NCI-H128 (cell line): ENCODE results near the gene FMNL3.
A peak's percentile ranks its signal among the peaks of the same experiment; 100 is the strongest.
"Not testable (repeated sequence)": the region's sequence is repeated elsewhere in the genome, so short reads cannot be mapped to it uniquely, and the experiment has no call there.

Experiments
- DNase-seq: peaks from one replicate; lab custom pipeline; 2025; ENCODE audit not compliant: unreplicated experiment; lab: John Stamatoyannopoulos, UW

FMNL3 gene, protein sequence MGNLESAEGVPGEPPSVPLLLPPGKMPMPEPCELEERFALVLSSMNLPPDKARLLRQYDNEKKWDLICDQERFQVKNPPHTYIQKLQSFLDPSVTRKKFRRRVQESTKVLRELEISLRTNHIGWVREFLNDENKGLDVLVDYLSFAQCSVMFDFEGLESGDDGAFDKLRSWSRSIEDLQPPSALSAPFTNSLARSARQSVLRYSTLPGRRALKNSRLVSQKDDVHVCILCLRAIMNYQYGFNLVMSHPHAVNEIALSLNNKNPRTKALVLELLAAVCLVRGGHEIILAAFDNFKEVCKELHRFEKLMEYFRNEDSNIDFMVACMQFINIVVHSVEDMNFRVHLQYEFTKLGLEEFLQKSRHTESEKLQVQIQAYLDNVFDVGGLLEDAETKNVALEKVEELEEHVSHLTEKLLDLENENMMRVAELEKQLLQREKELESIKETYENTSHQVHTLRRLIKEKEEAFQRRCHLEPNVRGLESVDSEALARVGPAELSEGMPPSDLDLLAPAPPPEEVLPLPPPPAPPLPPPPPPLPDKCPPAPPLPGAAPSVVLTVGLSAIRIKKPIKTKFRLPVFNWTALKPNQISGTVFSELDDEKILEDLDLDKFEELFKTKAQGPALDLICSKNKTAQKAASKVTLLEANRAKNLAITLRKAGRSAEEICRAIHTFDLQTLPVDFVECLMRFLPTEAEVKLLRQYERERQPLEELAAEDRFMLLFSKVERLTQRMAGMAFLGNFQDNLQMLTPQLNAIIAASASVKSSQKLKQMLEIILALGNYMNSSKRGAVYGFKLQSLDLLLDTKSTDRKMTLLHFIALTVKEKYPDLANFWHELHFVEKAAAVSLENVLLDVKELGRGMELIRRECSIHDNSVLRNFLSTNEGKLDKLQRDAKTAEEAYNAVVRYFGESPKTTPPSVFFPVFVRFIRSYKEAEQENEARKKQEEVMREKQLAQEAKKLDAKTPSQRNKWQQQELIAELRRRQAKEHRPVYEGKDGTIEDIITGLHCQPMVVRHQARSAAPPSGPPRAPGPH

DNA sequence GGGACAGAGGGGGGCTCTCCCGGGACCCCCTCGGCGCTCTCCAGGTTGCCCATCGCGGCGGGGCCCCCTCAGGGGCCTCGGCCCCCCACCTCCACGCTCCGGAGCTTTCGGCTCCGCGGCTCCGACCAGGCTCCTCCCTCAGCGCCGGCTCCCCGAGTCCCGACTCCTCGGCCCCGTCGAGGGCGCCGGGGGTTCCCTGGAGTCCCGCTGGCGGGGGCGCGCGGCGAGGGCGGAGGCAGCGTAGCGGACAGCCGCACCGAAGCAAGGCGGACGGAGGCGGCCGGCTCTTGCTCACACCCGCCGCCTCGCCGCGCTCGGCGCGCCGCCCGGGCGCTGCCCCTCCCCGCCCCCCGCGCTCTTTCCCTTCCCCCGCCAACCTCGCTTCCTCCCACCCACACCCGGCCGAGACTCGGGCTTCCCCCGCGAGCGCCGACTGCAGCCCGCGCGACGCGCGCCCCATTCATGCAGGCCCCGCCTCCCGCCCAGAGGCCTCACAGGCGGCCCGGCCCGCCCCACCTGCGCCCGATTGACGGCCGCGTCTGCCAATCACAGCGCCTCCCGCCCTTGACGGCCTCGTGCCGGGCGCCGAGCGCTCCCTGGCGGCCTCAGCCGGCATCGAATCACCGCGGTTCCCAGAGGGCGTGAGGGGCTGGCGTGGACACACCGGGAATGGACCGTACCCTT is at the start of gene FMNL3:
Gene FMNL3 (minus strand): TSS at position 278 of the 684 bp plus-strand sequence. CDS start 225 bp downstream, at position 53.
- DNase-seq, result peak; percentile 96

DNA sequence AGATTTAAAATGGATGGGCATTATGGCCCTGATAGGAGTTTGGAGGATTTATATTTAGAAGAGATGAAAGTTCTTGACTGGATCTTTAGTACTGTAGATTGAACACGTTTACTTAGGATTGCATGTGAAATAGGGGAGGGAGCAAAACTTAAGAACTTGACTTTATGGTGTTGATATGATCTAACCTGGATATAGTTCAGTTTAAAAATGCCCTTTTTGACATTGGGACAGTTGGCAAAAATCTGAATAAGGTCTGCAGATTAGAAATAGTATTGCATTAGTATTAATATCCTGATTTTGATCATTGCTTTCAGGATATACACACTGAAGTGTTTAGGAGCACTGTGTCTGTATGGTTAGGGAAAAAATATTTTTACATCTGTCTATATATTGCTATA is 43.8 kb upstream of the FMNL3 start:
- no peak for DNase-seq

GRCh38 chr12:49750027-49750995 is 43.1 kb upstream of the FMNL3 start:
- no peak for DNase-seq

- no peak for DNase-seq
Measured at GRCh38 chr12:49748800-49749199, 41.6 kb upstream of the FMNL3 start.

DNA sequence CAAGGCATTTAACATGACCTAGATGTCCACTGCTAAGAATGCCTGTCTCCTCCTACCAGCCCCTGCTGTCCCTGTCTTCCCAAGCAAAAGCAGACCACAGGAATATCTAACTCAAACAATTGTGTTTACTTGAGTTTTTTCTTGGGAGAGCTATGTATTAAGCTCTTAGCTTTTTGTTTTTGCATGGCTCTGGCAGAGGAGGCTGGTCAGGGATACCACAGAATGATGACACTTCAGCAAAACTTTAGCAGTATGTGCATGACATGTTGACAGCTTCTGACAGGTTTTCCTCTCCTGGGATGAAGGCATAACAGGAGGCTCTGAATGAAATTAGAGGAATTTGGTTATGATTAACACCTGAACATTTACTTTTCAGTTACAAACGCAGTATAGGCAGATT is 41.1 kb upstream of the FMNL3 start:
- no peak for DNase-seq

- no peak for DNase-seq
Measured at GRCh38 chr12:49744363-49744885, 37.2 kb upstream of the FMNL3 start.

DNA sequence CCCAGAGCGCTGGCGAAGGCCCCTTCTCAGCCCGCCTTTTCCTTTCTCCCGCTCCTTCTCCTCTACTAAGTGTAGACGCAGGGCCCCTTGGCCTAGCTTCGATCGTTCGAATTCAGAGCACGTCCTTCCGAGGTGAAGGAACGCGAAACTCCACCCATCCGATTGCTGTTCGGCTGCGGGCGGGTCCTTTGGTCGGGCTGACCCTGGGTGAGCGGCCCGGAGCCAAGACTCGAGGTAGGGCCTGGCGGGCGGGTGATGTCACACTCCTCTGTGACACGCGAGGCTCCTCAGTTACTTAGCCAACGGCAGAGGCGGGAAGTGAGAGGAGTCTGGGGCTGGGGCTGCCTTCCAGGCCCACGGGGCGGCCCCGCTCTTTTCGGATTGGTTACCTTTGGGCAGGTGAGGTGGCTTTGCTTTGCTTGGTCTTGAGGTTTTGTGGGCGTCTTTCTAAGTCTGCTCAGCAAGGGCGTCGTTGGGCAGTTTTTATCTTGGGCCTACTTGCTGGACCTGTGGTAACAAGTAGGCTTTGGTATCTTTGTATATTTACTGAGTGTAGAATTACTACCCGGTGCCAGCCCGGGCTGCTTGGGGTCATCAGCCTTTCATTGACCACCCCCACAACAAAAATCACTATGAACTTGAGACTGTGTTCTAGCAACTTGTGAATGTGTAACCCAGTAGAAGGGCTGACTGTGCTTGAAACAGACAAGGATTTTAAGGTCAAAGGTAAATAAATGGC is 34.8 kb upstream of the FMNL3 start:
- peak; percentile 72 for DNase-seq

GRCh38 chr12:49740930-49741881 is 34.0 kb upstream of the FMNL3 start, which contains the start of gene TMBIM6:
Gene TMBIM6, plus strand, starts transcription at chr12:49741557. Its CDS starts 10,937 bp downstream, at chr12:49752494.
- peak; percentile 100 for DNase-seq

GRCh38 chr12:49740277-49740676 is 33.1 kb upstream of the FMNL3 start:
- DNase-seq, result not testable (repeated sequence)

GRCh38 chr12:49738721-49739120 is 31.5 kb upstream of the FMNL3 start:
- not testable (repeated sequence) for DNase-seq

GRCh38 chr12:49734900-49735299 is 27.7 kb upstream of the FMNL3 start:
- not testable (repeated sequence) for DNase-seq

- no peak for DNase-seq
Measured at GRCh38 chr12:49733219-49734017, 26.2 kb upstream of the FMNL3 start.

GRCh38 chr12:49730568-49731101 is 23.4 kb upstream of the FMNL3 start:
- DNase-seq, result no peak

GRCh38 chr12:49730050-49730449 is 22.8 kb upstream of the FMNL3 start:
- DNase-seq, result no peak

GRCh38 chr12:49728446-49728845 is 21.2 kb upstream of the FMNL3 start:
- no peak for DNase-seq

DNA sequence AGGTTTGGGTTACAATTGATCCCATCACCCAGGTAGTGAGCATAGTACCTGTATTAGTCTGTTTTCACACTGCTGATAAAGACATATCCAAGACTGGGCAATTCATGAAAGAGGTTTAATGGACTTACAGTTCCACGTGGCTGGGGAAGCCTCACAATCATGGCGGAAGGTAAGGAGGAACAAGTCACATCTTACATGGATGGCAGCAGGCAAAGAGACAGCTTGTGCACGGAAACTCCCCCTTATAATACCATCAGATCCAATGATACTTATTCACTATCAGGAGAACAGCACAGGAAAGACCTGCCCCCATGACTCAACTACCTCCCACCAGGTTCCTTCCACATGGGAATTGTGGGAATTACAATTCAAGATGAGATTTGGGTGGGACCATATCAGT is 14.2 kb upstream of the FMNL3 start:
- not testable (repeated sequence) for DNase-seq

DNA sequence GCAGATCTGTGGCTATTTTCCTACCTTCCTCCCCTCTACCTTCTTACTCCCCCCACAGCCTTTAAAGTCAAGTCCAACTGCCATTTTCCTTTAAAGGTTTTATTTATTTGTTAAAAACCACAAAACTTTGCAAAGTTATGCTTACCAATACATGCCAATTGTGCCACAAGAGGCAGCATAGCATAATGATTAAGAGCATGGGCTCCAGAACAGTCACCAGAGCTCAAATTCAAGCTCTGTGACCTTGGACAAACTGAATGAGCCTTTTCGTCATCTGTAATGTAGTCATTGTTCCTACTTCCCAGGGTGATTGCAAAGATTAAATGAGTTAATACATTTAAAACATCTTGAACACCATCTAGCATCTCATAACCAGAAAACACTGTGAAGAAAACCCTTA is 13.0 kb upstream of the FMNL3 start:
- no peak for DNase-seq
